Lower leg skin (tissue), 4 donors: ENCODE data around the gene GPR39. TPM values are rescaled to one million over a fixed set of nuclear protein-coding genes. Genes with fewer than 3 reads are reported as not detected.

Source experiments
- DNase-seq, 2 donors: peaks; one replicate each; pipeline ENCODE4 v3.0.0-alpha.2; 2019; ENCODE audit warnings: low spot score in 2 of 2
- H3K4me3 ChIP-seq: fragments of 200-600 bp; sonication (generic); 2 replicates; pipeline ENCODE4 v1.5.1; 2017; ENCODE audit warnings: mild to moderate bottlenecking, low read depth; ENCODE audit not compliant: poor library complexity, severe bottlenecking
- CTCF ChIP-seq, 3 donors: fragments of 450-650 bp; IDR thresholded peaks; one replicate each; pipeline ENCODE4 v1.5.1; 2016; ENCODE audit warnings: antibody characterized with exemption in 3 of 3, mild to moderate bottlenecking in 3 of 3, moderate library complexity in 2 of 3
- POLR2A ChIP-seq, 2 donors: fragments of 450-650 bp; IDR thresholded peaks; one replicate each; pipeline ENCODE4 v1.6.1; 2016 to 2017; ENCODE audit warnings: antibody characterized with exemption in 2 of 2, mild to moderate bottlenecking in 1 of 2, moderate library complexity in 1 of 2
- WGBS, 2 donors: methylation state at CpG; one replicate each; pipeline ENCODE4 v1.1.5; 2018; 5-methylcytosine and 5-hydroxymethylcytosine counted together
- intact Hi-C: fragments of 100-400 bp; cut with DNase I; formaldehyde crosslinking; loops from one replicate; pipeline ENCODE4 v1.15.0; 2023; ENCODE audit warnings: low total_unique reads
- total RNA-seq, 4 donors: library from RNA; depleted of rRNA; stranded (reverse); fragments of >200 nt; gene quantifications; one replicate each; pipeline ENCODE4 v1.1.0, GENCODE V29; 2016

Gene GPR39
- total RNA-seq, 4 donors from 2014 or later = 0.30 to 2.8 (median 2.0) TPM

- TF ChIP-seq CTCF (IDR thresholded peaks at IDR 0.05) (no peak), POLR2A (IDR thresholded peaks at IDR 0.05) (no peak)
- H3K4me3 ChIP-seq = no peak overlapping the region
- DNase-seq = no peak
- WGBS, 2 donors = 49 to 60% methylated on average over 3 of the region's 3 CpGs
- intact Hi-C loops = no loop called here
These were observed 210.9 kb downstream of the GPR39 start for GRCh38 chr2:132627536-132627935.

- no peak overlapping the region for H3K4me3 ChIP-seq
- DNase-seq = no peak
- 33 to 37% methylated on average over 6 of the region's 6 CpGs for WGBS, 2 donors
- TF ChIP-seq POLR2A (IDR thresholded peaks at IDR 0.05) (no peak), CTCF (IDR thresholded peaks at IDR 0.05) (no peak)
- intact Hi-C loops = no loop called here
These were observed 215.5 kb downstream of the GPR39 start for GRCh38 chr2:132632000-132632649.

GRCh38 chr2:132633635-132634034 is 217.0 kb downstream of the GPR39 start:
- WGBS, 2 donors = 92 to 98% methylated on average over 2 of the region's 2 CpGs
- no peak for DNase-seq
- intact Hi-C loops = no loop called here
- no peak for TF ChIP-seq CTCF (IDR thresholded peaks at IDR 0.05)
- TF ChIP-seq POLR2A (IDR thresholded peaks at IDR 0.05) = no peak
- H3K4me3 ChIP-seq = no peak overlapping the region

- 25 to 40% methylated on average over 1 of the region's 1 CpG for WGBS, 2 donors
- TF ChIP-seq POLR2A (IDR thresholded peaks at IDR 0.05) = no peak
- no peak for TF ChIP-seq CTCF (IDR thresholded peaks at IDR 0.05)
- intact Hi-C loops = no loop called here
- DNase-seq = no peak
- H3K4me3 ChIP-seq = no peak overlapping the region
These were observed 219.7 kb downstream of the GPR39 start for GRCh38 chr2:132636346-132636745.

GRCh38 chr2:132638313-132639040 is 221.9 kb downstream of the GPR39 start:
- intact Hi-C loops = no loop called here
- WGBS, 2 donors = 64 to 66% methylated on average over 5 of the region's 5 CpGs
- no peak for DNase-seq
- no peak overlapping the region for H3K4me3 ChIP-seq
- no peak for TF ChIP-seq CTCF (IDR thresholded peaks at IDR 0.05)
- no peak for TF ChIP-seq POLR2A (IDR thresholded peaks at IDR 0.05)
